ENCODE measurements around the gene SPATA31C1. TPM values are rescaled to one million over a fixed set of nuclear protein-coding genes. Genes with fewer than 3 reads are reported as not detected.

The SPATA31C1 gene
- total RNA-seq, 2 experiments from 2014 or later = not detected

DNA sequence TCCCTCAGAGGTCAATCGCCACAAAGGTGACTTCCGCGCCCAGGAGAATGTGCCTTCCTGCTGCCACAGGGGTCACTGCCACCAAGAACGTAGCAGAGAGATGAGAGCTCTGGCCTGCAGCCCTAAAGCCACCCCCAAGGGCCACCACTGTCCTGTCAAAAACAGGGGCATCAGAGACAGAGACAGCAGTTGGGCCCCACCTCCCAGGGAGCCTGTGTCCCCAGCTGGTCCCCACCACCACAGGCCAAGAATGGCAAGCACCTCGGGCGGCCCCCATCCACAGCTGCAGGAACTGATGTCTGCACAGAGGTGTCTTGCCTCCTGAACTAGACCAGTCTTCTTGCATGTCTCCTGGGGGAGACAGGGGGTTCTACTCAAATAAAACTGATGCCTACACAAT lies 29.3 kb upstream of the SPATA31C1 start:
- ATAC-seq (ENCODE audit: poor library complexity) (no peak), DNase-seq (no peak)
- Mint-ChIP-seq H3K27ac (no peak overlapping the region), H3K9me3 (no peaks in the 10 kb centered on the region), H3K4me3 (no peak overlapping the region), H3K36me3 (ENCODE audit: low read depth) (no peaks in the 10 kb centered on the region), H3K4me1 (ENCODE audit: low read depth) (no peaks in the 10 kb centered on the region), H3K27me3 (no peaks in the 10 kb centered on the region)
- ChIA-PET CTCF (no interaction called here), POLR2A (no interaction called here)
- no peaks in the 10 kb centered on the region for H3K27me3 ChIP-seq (ENCODE audit: control insufficient read depth in 1 of 2, insufficient read depth in 2 of 2, low read length in 2 of 2)
- H3K9me3 ChIP-seq (ENCODE audit: control insufficient read depth in 1 of 2, insufficient read depth in 1 of 2, low read length in 2 of 2) = no peaks in the 10 kb centered on the region
- intact Hi-C loops (cut with DNase I, micrococcal nuclease) = no loop called here
- H3K36me3 ChIP-seq (ENCODE audit: insufficient read depth, low read length) = no peaks in the 10 kb centered on the region
- H3K27ac ChIP-seq (ENCODE audit: low read depth in 1 of 2, low read length in 2 of 2) = no peak overlapping the region
- H3K4me1 ChIP-seq (ENCODE audit: insufficient read depth, low read length) = no peaks in the 10 kb centered on the region
- H3K4me3 ChIP-seq (ENCODE audit: low read length) = no peak overlapping the region
- no peak for TF ChIP-seq CTCF (IDR thresholded peaks at IDR 0.05)

GRCh38 chr9:87889065-87889881 lies 28.5 kb upstream of the SPATA31C1 start:
- H3K4me1 Mint-ChIP-seq (ENCODE audit: low read depth) = no peaks in the 10 kb centered on the region
- DNase-seq (no peak), ATAC-seq (ENCODE audit: poor library complexity) (no peak)
- no peaks in the 10 kb centered on the region for H3K27me3 ChIP-seq (ENCODE audit: control insufficient read depth in 1 of 2, insufficient read depth in 2 of 2, low read length in 2 of 2)
- H3K27ac ChIP-seq (ENCODE audit: low read depth in 1 of 2, low read length in 2 of 2) = no peak overlapping the region
- H3K36me3 Mint-ChIP-seq (ENCODE audit: low read depth) = no peaks in the 10 kb centered on the region
- no peak overlapping the region for H3K4me3 ChIP-seq (ENCODE audit: low read length)
- H3K9me3 Mint-ChIP-seq = peaks cover 1% of the 10 kb centered on the region
- no peak overlapping the region for H3K27ac Mint-ChIP-seq
- intact Hi-C loops (cut with DNase I, micrococcal nuclease) = no loop called here
- no peaks in the 10 kb centered on the region for H3K9me3 ChIP-seq (ENCODE audit: control insufficient read depth in 1 of 2, insufficient read depth in 1 of 2, low read length in 2 of 2)
- TF ChIP-seq CTCF (IDR thresholded peaks at IDR 0.05) = no peak
- ChIA-PET CTCF (no interaction called here), POLR2A (no interaction called here)
- H3K36me3 ChIP-seq (ENCODE audit: insufficient read depth, low read length) = no peaks in the 10 kb centered on the region
- no peaks in the 10 kb centered on the region for H3K4me1 ChIP-seq (ENCODE audit: insufficient read depth, low read length)
- no peak overlapping the region for H3K4me3 Mint-ChIP-seq
- no peaks in the 10 kb centered on the region for H3K27me3 Mint-ChIP-seq

DNA sequence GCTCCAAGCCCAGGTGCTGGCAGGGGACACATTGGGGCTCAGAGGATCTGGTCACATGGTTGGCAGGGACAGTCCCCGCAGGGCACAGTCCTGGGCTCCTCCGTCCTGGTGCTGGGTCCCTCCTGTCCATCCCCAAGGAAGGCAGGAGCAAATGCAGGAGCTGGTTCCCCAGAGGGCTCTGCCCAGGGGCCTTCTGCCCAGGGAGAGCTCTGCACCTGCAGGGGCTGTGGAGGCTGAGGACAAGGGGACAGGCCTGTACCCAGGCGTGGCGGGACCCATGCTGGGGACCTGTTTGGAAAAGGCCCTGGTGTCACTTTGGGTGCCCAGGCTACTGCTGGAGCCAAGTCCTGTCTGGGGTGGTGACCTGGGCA lies 27.9 kb upstream of the SPATA31C1 start:
- intact Hi-C loops (cut with DNase I, micrococcal nuclease) = no loop called here
- no peaks in the 10 kb centered on the region for H3K4me1 Mint-ChIP-seq (ENCODE audit: low read depth)
- DNase-seq = no peak
- H3K9me3 ChIP-seq (ENCODE audit: control insufficient read depth in 1 of 2, insufficient read depth in 1 of 2, low read length in 2 of 2) = no peaks in the 10 kb centered on the region
- no peaks in the 10 kb centered on the region for H3K36me3 ChIP-seq (ENCODE audit: insufficient read depth, low read length)
- H3K9me3 Mint-ChIP-seq = peaks cover 2% of the 10 kb centered on the region
- no peak overlapping the region for H3K27ac Mint-ChIP-seq
- no peak for ATAC-seq (ENCODE audit: poor library complexity)
- CTCF ChIA-PET = no interaction called here
- no peaks in the 10 kb centered on the region for H3K27me3 ChIP-seq (ENCODE audit: control insufficient read depth in 1 of 2, insufficient read depth in 2 of 2, low read length in 2 of 2)
- no peaks in the 10 kb centered on the region for H3K27me3 Mint-ChIP-seq
- no peak overlapping the region for H3K4me3 ChIP-seq (ENCODE audit: low read length)
- no peak overlapping the region for H3K27ac ChIP-seq (ENCODE audit: low read depth in 1 of 2, low read length in 2 of 2)
- POLR2A ChIA-PET = no interaction called here
- H3K4me3 Mint-ChIP-seq = no peak overlapping the region
- H3K36me3 Mint-ChIP-seq (ENCODE audit: low read depth) = no peaks in the 10 kb centered on the region
- no peak for TF ChIP-seq CTCF (IDR thresholded peaks at IDR 0.05)
- H3K4me1 ChIP-seq (ENCODE audit: insufficient read depth, low read length) = no peaks in the 10 kb centered on the region

Data from CD4-positive, alpha-beta T cell (primary cell).